ENCODE results near the gene MS4A4E.

DNA sequence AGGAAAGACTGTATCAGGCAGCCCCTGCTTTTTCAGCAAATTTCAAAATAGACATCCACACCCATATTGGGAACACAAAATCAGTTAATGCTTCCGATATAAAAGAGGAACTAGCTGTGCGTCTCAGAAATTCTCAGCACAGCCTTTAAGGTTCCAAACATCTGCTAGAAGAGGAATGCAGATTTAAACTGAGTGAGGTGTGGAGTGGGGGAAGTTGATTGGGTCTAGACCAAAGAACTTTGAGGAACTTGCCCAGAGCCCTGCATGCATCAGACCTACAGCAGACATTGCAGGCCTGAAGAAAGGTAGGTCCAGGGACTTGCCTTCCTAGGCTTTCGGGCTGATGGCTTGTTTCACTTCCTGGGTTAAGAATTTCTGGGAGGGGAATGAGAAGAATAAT is 37.5 kb upstream of the MS4A4E start, which contains the start of gene MS4A4A:
- TF ChIP-seq JUN (IDR thresholded peaks at IDR 0.05; ENCODE audit: borderline replicate concordance, insufficient read depth, insufficient read length, low read depth) (no peak), EZH2 (IDR thresholded peaks at IDR 0.05; ENCODE audit: borderline replicate concordance, low read depth, low read length, severe bottlenecking) (no peak), POLR2AphosphoS5 (IDR thresholded peaks at IDR 0.05; ENCODE audit: insufficient read depth, low read depth, low read length) (no peak), MYC (IDR thresholded peaks at IDR 0.05; ENCODE audit: low read depth, low read length) (no peak), POLR2A (IDR thresholded peaks at IDR 0.05; ENCODE audit: low read depth, low read length) (no peak)
- TF ChIP-seq, protein P1, sequence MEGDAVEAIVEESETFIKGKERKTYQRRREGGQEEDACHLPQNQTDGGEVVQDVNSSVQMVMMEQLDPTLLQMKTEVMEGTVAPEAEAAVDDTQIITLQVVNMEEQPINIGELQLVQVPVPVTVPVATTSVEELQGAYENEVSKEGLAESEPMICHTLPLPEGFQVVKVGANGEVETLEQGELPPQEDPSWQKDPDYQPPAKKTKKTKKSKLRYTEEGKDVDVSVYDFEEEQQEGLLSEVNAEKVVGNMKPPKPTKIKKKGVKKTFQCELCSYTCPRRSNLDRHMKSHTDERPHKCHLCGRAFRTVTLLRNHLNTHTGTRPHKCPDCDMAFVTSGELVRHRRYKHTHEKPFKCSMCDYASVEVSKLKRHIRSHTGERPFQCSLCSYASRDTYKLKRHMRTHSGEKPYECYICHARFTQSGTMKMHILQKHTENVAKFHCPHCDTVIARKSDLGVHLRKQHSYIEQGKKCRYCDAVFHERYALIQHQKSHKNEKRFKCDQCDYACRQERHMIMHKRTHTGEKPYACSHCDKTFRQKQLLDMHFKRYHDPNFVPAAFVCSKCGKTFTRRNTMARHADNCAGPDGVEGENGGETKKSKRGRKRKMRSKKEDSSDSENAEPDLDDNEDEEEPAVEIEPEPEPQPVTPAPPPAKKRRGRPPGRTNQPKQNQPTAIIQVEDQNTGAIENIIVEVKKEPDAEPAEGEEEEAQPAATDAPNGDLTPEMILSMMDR (IDR thresholded peaks at IDR 0.05; ENCODE audit: extremely low read depth in 1 of 2, insufficient read depth in 1 of 2, low read depth in 1 of 2, low read length in 2 of 2): no peak
- TF ChIP-seq, protein P2, sequence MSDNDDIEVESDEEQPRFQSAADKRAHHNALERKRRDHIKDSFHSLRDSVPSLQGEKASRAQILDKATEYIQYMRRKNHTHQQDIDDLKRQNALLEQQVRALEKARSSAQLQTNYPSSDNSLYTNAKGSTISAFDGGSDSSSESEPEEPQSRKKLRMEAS (IDR thresholded peaks at IDR 0.05; ENCODE audit: insufficient read depth, insufficient read length): no peak

Measured in endothelial cell of umbilical vein (primary cell).